ENCODE data around the gene PLEKHG5.

The PLEKHG5 gene, protein sequence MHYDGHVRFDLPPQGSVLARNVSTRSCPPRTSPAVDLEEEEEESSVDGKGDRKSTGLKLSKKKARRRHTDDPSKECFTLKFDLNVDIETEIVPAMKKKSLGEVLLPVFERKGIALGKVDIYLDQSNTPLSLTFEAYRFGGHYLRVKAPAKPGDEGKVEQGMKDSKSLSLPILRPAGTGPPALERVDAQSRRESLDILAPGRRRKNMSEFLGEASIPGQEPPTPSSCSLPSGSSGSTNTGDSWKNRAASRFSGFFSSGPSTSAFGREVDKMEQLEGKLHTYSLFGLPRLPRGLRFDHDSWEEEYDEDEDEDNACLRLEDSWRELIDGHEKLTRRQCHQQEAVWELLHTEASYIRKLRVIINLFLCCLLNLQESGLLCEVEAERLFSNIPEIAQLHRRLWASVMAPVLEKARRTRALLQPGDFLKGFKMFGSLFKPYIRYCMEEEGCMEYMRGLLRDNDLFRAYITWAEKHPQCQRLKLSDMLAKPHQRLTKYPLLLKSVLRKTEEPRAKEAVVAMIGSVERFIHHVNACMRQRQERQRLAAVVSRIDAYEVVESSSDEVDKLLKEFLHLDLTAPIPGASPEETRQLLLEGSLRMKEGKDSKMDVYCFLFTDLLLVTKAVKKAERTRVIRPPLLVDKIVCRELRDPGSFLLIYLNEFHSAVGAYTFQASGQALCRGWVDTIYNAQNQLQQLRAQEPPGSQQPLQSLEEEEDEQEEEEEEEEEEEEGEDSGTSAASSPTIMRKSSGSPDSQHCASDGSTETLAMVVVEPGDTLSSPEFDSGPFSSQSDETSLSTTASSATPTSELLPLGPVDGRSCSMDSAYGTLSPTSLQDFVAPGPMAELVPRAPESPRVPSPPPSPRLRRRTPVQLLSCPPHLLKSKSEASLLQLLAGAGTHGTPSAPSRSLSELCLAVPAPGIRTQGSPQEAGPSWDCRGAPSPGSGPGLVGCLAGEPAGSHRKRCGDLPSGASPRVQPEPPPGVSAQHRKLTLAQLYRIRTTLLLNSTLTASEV

GRCh38 chr1:6491480-6491962 is at the start of gene PLEKHG5:
Gene PLEKHG5, minus strand, starts transcription at chr1:6491667. Its CDS starts 14,096 bp downstream, at chr1:6477571.
- DNase-seq = no peak

DNA sequence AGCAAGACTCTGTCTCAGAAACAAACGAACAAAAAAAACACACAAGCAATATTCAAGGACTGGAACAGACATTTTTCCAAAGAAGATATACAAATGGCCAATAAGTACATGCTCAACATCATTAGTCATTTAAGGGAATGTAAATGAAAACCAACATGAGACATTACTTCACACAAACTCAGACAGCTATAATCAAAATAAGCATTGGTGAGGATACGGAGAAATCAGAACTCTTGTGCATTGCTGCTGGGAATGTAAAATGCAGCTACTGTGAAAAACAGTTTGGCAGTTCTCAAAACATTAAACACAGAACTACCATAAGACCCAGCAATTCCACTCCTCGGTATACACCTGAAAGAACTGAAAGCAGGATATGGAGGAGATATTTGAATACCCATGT is 47.5 kb upstream of the PLEKHG5 start:
- no peak for DNase-seq

- no peak for DNase-seq
Measured at GRCh38 chr1:6536291-6536690, 44.8 kb upstream of the PLEKHG5 start.

DNA sequence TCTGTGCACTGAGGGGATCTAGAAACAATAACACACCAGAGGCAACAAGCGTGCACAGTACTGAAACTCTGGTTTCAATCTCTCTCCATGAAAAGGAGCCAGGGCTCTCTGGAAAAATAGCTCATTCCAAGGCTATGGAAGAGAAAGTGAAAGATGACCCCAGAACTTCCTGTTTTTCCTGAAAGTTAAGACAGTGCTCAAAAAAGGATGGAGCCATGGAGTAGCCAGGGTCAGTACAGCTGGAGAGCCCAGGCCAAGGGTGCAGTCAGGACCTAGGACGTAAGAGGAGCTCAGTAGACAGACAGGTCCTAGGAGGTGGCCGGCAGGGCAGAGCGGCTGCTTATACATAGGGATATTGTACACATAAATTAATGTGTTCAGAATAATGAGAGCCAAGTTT is 43.7 kb upstream of the PLEKHG5 start:
- DNase-seq = no peak

- no peak for DNase-seq
Measured at GRCh38 chr1:6534248-6534822, 42.9 kb upstream of the PLEKHG5 start.

- DNase-seq = no peak
Measured at GRCh38 chr1:6531996-6532395, 40.5 kb upstream of the PLEKHG5 start.

- DNase-seq = no peak
Measured at GRCh38 chr1:6530504-6531160, 39.2 kb upstream of the PLEKHG5 start.

DNA sequence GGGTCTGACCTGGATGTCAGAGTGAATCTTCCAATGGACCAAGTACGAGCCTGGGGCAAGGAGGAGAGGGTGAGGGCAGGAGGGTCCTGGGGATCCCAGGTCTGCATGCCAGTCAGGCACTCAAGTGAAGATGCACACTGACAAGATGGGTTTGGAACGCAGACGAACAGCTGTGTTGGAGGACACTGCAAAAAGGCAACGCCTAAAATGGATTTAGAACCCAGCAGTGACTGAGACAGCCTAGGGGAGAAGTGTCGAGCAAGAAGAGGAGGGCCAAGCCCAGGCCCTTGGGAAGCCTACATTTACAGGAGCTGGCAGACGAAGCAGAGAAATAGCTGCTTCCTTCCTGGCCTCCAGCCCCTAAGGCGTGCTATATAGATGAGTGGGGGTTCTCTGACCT is 37.0 kb upstream of the PLEKHG5 start:
- no peak for DNase-seq

DNA sequence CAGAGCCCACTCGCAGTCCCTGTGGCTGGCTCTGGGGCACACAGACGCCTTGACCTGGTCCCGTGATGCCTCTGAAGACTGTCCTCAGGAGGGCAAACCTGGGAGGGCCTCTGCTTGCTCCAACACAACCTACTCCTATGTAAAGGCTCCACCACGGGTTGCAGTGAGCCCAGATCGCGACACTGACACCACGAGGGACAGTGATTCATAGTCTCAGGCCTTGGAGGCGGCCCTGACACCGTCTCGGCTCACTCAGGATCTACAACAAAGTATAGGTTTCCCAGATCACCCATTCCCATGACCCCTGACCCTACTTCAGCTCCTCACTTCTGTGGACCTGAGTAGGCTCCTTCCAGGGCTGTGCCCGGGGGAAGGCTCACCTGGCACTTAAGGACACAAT is 34.8 kb upstream of the PLEKHG5 start:
- no peak for DNase-seq

GRCh38 chr1:6523566-6523965 is 32.1 kb upstream of the PLEKHG5 start:
- DNase-seq = no peak

GRCh38 chr1:6521536-6521935 is 30.1 kb upstream of the PLEKHG5 start:
- no peak for DNase-seq

- no peak for DNase-seq
Measured at GRCh38 chr1:6519935-6520671, 28.6 kb upstream of the PLEKHG5 start.

DNA sequence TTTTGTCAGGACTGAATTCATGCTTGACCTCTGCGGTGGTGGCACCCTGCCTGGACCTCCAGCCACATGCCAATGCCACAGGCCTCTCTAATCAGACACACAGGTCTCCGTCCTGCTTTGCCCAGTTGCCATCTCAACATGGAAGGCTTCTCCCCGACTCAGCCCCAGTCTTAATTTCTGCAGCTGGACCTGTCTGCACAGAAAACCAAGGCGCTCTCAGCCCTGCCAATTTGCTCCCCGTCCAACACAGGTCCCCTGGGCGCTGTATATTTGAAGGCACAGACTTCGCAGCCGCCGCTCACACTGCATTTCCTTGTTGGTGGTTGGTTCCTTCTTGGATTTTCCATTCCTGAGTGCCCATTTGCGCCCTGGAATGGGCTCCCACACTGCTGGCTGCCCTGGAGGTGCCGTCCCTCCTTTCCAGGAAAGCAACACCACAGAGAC is 28.0 kb upstream of the PLEKHG5 start:
- no peak for DNase-seq

DNA sequence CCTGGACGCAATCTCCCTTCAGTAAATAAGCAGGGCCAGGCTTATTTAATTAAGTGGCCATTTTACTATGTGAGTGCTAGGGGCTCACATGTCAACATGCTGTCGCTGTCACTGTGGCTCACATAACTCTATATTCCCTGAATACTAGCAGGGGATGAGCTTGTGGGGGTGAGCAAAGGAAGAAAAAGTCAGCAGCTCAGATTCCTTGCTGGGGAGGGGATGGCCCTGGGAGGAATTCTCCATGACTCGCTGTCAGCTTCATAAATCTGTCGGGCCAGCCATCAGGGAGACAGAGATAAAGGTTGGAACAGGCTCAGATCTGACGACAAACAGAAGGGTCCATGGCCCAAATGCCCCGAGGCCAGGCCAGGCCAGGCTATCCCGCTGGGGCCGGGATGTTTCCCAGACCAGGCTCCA is 26.0 kb upstream of the PLEKHG5 start:
- DNase-seq = no peak

GRCh38 chr1:6515771-6516170 is 24.3 kb upstream of the PLEKHG5 start:
- DNase-seq = no peak

DNA sequence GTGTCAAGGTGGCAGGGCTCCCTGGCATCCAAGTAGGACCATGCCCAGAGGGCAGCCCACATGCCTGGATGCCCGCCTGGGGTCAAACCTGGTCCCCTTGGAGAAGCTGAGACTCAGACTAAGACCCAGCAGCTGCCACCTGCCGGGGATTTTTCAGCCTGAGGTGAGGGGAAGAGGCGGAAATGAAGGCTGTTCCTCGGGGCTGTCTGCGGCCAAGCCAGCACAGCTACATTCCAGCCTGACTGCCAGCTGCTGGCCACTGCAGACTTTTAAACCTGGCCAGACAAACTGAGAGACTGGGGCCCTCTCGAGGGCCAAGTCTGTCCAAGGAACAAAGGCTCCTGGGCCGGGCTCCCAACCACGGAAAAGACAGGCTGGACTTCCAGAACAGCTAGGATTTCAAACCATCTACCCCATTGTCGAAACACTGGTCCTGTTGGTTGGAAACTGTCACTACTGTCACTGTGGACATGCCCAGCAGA is 21.9 kb upstream of the PLEKHG5 start:
- DNase-seq = no peak

- no peak for DNase-seq
Measured at GRCh38 chr1:6512908-6513280, 21.4 kb upstream of the PLEKHG5 start.

DNA sequence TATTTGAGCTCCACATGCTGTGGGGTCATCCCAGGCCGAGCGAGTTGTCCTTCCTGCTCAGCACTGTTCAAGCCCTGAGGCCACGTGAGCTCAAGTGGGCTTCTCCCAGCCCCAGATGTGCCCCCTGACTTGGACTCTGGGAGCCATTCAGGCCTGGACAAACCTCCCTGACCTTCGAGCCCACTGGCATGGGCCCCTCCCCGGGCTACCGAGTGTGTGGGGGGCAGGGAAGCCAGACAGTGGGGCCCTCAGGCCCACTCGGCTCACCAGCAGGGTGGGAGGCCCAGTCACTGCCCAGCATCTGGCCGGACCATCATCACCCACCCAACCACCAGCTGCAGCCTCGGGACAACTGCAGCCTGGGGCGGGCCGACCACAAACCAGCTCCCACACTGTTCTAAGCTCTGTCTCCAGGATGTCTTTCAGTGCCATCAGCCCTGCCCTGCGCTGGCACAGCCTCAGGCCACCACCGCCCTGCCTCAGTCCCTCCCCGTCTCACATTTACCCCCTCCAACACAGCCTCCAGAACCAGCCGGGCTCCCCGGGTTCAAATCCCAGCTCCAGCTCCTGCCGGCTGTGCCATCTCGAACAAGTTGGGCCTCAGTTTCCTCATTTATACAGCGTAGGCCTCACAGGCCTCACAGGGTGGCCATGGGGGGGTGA is 20.9 kb upstream of the PLEKHG5 start:
- DNase-seq = no peak

DNA sequence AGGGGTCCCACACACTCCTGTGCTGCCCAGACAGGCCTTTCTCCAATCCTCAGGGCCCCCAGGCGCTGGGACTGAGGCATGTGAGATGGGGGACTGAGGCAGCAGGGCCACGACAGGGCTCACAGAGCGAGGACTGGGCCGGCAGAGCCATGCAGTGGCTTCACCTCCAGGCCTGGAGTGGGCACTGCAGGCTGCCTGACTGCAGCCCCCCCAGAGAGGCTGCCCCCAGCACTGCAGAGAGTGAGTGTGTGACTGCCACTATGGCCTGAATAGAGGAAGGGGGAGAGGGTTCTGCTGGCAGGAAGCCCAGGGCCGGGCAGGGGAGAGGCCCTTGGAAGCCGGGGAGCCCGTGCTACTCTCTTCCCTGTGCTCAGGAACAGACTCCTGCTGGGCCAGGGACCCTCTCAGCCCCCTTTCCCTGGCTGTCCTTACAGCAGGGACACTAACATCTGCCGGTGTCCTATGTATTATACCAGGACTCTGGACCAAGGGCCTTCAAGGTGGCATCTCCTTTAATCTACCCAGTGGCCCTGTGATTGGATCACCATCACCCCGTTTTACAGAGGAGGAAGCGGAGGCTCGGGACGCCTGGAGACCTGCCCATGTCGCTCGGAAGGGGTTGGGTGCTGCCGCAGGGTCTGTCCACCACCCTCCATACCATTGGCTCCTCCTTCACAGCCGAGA is 20.2 kb upstream of the PLEKHG5 start:
- no peak for DNase-seq

DNA sequence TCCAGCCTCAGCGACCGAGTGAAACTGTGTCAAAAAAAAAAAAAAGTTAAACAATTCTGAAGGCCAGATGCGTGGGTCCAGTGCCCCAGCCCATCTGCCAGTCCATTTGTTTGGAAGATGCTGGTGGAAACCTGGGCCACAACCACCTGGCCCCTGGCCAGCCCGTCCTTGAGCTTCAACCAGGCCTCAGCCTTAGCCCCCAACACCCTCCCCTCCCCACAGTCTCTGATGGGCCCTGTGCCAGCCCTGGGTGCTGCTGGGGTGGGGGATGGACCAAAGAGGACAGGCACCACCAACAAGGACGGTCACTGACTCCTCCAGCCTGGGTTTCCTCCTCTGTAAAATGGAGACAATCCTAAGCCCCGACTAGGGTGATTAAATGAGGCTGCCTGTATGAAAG is 19.6 kb upstream of the PLEKHG5 start:
- no peak for DNase-seq

- DNase-seq = no peak
Measured at GRCh38 chr1:6510493-6510892, 19.0 kb upstream of the PLEKHG5 start.
